Smooth muscle cell (in vitro differentiated cells): Measurements from ENCODE around the gene TDRD15. TPM values are rescaled to one million over a fixed set of nuclear protein-coding genes. Genes with fewer than 3 reads are reported as not detected.

Experiments used
- DNase-seq: peaks from one replicate; lab custom pipeline; 2025; ENCODE audit not compliant: unreplicated experiment; lab: John Stamatoyannopoulos, UW
- H2AFZ ChIP-seq: fragments of 200-600 bp; sonication (generic); 2 replicates; pipeline ENCODE4 v1.6.0; 2016; ENCODE audit warnings: antibody characterized with exemption, low read depth, mild to moderate bottlenecking
- H3F3A ChIP-seq: fragments of 200-600 bp; sonication (generic); 2 replicates; pipeline ENCODE4 v1.6.0; 2017; ENCODE audit warnings: antibody characterized with exemption, low read depth
- H3K27ac ChIP-seq: fragments of 200-600 bp; sonication (generic); 2 replicates; pipeline ENCODE4 v1.5.1; 2016; ENCODE audit warnings: low read depth, mild to moderate bottlenecking
- H3K27me3 ChIP-seq: fragments of 200-600 bp; sonication (generic); 2 replicates; pipeline ENCODE4 v1.6.1; 2016; ENCODE audit warnings: low read depth, mild to moderate bottlenecking
- H3K36me3 ChIP-seq: fragments of 200-600 bp; sonication (generic); 2 replicates; pipeline ENCODE4 v1.5.1; 2016; ENCODE audit warnings: low read depth
- H3K4me1 ChIP-seq: fragments of 200-600 bp; sonication (generic); 2 replicates; pipeline ENCODE4 v1.5.1; 2016; ENCODE audit warnings: low read depth
- H3K4me2 ChIP-seq: fragments of 200-600 bp; sonication (generic); 2 replicates; pipeline ENCODE4 v1.6.0; 2016; ENCODE audit warnings: mild to moderate bottlenecking
- H3K4me3 ChIP-seq: fragments of 200-600 bp; sonication (generic); 2 replicates; pipeline ENCODE4 v1.5.1; 2016; ENCODE audit warnings: mild to moderate bottlenecking
- H3K79me2 ChIP-seq: fragments of 200-600 bp; sonication (generic); 2 replicates; pipeline ENCODE4 v1.6.0; 2016; ENCODE audit warnings: low read depth, mild to moderate bottlenecking
- H3K9ac ChIP-seq: fragments of 200-600 bp; sonication (generic); 2 replicates; pipeline ENCODE4 v1.6.0; 2016; ENCODE audit warnings: low read depth
- H3K9me3 ChIP-seq: fragments of 200-600 bp; sonication (generic); replicated peaks from 2 replicates; pipeline ENCODE4 v1.5.1; 2016; ENCODE audit warnings: low read depth
- H4K20me1 ChIP-seq: fragments of 200-600 bp; sonication (generic); 2 replicates; pipeline ENCODE4 v1.6.0; 2016; ENCODE audit warnings: low read depth
- WGBS: methylation state at CpG from one replicate; pipeline ENCODE4 v1.1.7; 2016; ENCODE audit warnings: low lambda C conversion rate; 5-methylcytosine and 5-hydroxymethylcytosine counted together
- polyA plus RNA-seq: library from polyadenylated mRNA; unstranded; fragments of >200 nt; fragmentation: Nextera tagmentation; extraction: Ambion mirVana; gene quantifications from 2 replicates; pipeline ENCODE4 v1.2.1, GENCODE V29; 2016
- total RNA-seq: library from RNA; depleted of rRNA; stranded (reverse); fragments of >200 nt; gene quantifications from 2 replicates; pipeline ENCODE4 v1.2.3, GENCODE V29; 2014
- TF ChIP-seq, protein P1 (sequence below): fragments of 200-600 bp; sonication (generic); IDR thresholded peaks from 2 replicates; pipeline ENCODE4 v1.5.1; 2017; ENCODE audit warnings: borderline replicate concordance, mild to moderate bottlenecking, antibody characterized with exemption; ENCODE audit not compliant: insufficient read depth, poor library complexity, severe bottlenecking

TDRD15 gene
- total and polyA plus RNA-seq, 2 experiments from 2014 or later: not detected

GRCh38 chr2:21084401-21084800 is 39.4 kb upstream of the TDRD15 start:
- Histone ChIP-seq H3K79me2 (no peaks in the 10 kb centered on the region), H3K27me3 (no peaks in the 10 kb centered on the region), H2AFZ (no peak overlapping the region), H4K20me1 (no peaks in the 10 kb centered on the region), H3K4me2 (no peak overlapping the region), H3K9me3 (no peaks in the 10 kb centered on the region), H3K27ac (no peak overlapping the region), H3F3A (no peaks in the 10 kb centered on the region), H3K4me3 (no peak overlapping the region), H3K36me3 (no peaks in the 10 kb centered on the region), H3K4me1 (peaks cover 13% of the 10 kb centered on the region), H3K9ac (no peak overlapping the region)
- no peak for DNase-seq
- TF ChIP-seq, protein P1, sequence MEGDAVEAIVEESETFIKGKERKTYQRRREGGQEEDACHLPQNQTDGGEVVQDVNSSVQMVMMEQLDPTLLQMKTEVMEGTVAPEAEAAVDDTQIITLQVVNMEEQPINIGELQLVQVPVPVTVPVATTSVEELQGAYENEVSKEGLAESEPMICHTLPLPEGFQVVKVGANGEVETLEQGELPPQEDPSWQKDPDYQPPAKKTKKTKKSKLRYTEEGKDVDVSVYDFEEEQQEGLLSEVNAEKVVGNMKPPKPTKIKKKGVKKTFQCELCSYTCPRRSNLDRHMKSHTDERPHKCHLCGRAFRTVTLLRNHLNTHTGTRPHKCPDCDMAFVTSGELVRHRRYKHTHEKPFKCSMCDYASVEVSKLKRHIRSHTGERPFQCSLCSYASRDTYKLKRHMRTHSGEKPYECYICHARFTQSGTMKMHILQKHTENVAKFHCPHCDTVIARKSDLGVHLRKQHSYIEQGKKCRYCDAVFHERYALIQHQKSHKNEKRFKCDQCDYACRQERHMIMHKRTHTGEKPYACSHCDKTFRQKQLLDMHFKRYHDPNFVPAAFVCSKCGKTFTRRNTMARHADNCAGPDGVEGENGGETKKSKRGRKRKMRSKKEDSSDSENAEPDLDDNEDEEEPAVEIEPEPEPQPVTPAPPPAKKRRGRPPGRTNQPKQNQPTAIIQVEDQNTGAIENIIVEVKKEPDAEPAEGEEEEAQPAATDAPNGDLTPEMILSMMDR: no peak
- WGBS: 88% methylated on average over 4 of the region's 4 CpGs

DNA sequence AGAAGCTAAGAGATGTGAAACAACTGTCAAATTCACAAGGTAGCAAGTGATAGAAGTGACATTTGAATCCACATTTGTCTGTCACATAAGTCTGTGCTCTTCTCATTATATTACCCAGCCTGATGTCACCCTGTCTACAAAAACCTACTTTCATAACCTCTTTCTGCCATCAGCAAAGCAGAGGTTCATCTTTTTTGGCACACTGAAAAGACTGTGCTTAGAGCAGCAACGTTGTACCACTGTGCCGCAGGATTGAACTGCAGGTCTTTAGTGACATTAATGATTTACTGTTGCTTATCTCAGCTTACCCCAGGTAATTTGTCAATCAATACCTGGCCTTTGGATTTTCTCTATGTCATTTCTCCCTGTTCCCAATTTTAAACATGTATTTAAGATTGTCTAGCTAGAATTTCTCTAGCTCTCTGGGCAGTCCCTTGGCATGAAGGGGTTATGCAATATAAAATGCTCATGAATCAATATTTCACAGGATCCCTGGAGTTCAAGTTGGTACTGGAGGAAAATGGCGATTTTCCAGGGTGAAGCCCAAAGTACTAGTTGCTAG is 31.4 kb upstream of the TDRD15 start:
- Histone ChIP-seq H3K9me3 (no peaks in the 10 kb centered on the region), H3K79me2 (no peaks in the 10 kb centered on the region), H4K20me1 (no peaks in the 10 kb centered on the region), H2AFZ (no peak overlapping the region), H3K4me2 (no peak overlapping the region), H3K36me3 (no peaks in the 10 kb centered on the region), H3K9ac (no peak overlapping the region), H3K27me3 (no peaks in the 10 kb centered on the region), H3F3A (no peaks in the 10 kb centered on the region), H3K4me1 (no peaks in the 10 kb centered on the region), H3K27ac (no peak overlapping the region), H3K4me3 (no peak overlapping the region)
- TF ChIP-seq, protein P1: no peak
- WGBS: 73% methylated on average over 3 of the region's 3 CpGs
- no peak for DNase-seq

- Histone ChIP-seq H3K4me2 (no peak overlapping the region), H3K9ac (no peak overlapping the region), H3K36me3 (no peaks in the 10 kb centered on the region), H3K4me3 (no peak overlapping the region), H3F3A (no peaks in the 10 kb centered on the region), H3K79me2 (no peaks in the 10 kb centered on the region), H3K27me3 (no peaks in the 10 kb centered on the region), H2AFZ (no peak overlapping the region), H3K9me3 (no peaks in the 10 kb centered on the region), H3K27ac (no peak overlapping the region), H4K20me1 (no peaks in the 10 kb centered on the region), H3K4me1 (no peaks in the 10 kb centered on the region)
- TF ChIP-seq, protein P1: no peak
- DNase-seq: no peak
- 71% methylated on average over 1 of the region's 1 CpG for WGBS
These were observed 28.6 kb upstream of the TDRD15 start for GRCh38 chr2:21095178-21095577.

GRCh38 chr2:21095714-21096113 is 28.1 kb upstream of the TDRD15 start:
- H3K79me2 ChIP-seq: no peaks in the 10 kb centered on the region
- 89% methylated on average over 3 of the region's 3 CpGs for WGBS
- H3K9me3 ChIP-seq: no peaks in the 10 kb centered on the region
- no peaks in the 10 kb centered on the region for H3F3A ChIP-seq
- H3K27me3 ChIP-seq: no peaks in the 10 kb centered on the region
- no peak overlapping the region for H3K27ac ChIP-seq
- no peaks in the 10 kb centered on the region for H3K4me1 ChIP-seq
- H3K4me3 ChIP-seq: no peak overlapping the region
- TF ChIP-seq, protein P1: no peak
- no peak overlapping the region for H3K4me2 ChIP-seq
- no peak for DNase-seq
- no peak overlapping the region for H2AFZ ChIP-seq
- H3K9ac ChIP-seq: no peak overlapping the region
- no peaks in the 10 kb centered on the region for H3K36me3 ChIP-seq
- H4K20me1 ChIP-seq: no peaks in the 10 kb centered on the region
